Stimulated activated CD4-positive, alpha-beta T cell treated with anti-CD3 and anti-CD28 coated beads, Interleukin-1b, Interleukin-23, amount 100 ng/mL, for 24 hours (primary cell): ENCODE data around the gene OR10G3.
"Not testable (repeated sequence)": the region's sequence is repeated elsewhere in the genome, so short reads cannot be mapped to it uniquely, and the experiment has no call there.

ENCODE experiments used
- DNase-seq, 4 experiments: peaks; one replicate each; pipeline ENCODE4 v3.0.0-alpha.2; 2020; ENCODE audit warnings: low read depth in 4 of 4, low spot score in 1 of 4

The OR10G3 gene, protein sequence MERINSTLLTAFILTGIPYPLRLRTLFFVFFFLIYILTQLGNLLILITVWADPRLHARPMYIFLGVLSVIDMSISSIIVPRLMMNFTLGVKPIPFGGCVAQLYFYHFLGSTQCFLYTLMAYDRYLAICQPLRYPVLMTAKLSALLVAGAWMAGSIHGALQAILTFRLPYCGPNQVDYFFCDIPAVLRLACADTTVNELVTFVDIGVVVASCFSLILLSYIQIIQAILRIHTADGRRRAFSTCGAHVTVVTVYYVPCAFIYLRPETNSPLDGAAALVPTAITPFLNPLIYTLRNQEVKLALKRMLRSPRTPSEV

DNA sequence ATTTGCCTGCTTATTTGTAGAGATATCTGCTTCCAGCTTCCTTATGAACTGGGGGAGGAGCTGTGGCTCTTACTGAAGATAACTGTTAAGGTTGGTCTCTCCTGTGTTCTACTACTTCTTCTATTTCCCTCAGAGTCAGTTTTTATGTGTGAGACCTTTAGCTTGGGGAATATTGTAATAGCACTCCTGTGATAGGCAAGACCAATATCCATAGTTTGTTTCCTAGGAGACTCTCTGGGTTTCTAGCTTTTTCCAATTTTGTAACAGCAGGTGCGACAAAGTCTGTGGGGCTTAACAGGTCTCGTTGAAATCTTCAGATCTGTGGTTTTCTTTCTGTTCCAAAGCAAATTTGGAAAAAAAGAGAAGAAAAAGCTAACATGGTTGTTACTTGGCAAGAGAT is at the start of gene OR10G3:
TSS of gene OR10G3 (minus strand) at position 101 of the 400 bp plus-strand sequence. CDS start 9,332 bp downstream, outside the sequence.
- no peak for DNase-seq

DNA sequence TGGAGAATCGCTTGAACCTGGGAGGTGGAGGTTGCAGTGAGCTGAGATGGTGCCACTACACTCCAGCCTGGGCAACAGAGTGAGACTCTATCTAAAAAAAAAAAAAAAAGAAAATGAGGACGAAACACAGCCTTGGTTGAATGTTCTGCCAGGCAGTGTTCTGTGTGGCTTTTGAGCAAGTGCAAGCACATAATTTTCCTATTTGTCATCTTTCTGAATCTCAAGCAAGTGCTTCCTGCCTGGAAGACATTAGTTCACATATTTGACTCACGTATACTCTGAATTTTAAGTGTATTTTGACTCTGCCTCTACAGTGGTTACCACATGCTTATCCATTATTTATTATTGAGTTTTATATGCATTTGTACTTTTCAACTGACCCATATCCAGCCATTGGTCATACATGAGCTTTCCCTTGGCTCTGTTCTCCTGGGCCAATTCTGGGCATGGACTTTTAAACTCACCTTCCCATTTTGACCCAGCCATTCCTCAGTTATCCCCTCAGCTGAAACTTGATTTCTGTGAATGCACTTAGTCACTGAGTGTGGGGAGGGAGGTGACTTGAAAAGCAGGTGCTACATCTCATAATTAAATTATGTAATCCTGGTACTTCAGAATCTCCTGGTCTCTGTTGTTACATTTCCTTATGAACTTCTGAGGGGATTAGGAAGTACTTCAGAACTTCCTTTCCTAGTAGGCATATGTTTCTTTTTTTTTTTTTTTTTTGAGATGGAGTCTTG is 46.8 kb upstream of the OR10G3 start:
- no peak for DNase-seq

- no peak for DNase-seq
Measured at GRCh38 chr14:21617614-21618013, 37.7 kb upstream of the OR10G3 start.

GRCh38 chr14:21614240-21614639 is 34.4 kb upstream of the OR10G3 start:
- DNase-seq: no peak

DNA sequence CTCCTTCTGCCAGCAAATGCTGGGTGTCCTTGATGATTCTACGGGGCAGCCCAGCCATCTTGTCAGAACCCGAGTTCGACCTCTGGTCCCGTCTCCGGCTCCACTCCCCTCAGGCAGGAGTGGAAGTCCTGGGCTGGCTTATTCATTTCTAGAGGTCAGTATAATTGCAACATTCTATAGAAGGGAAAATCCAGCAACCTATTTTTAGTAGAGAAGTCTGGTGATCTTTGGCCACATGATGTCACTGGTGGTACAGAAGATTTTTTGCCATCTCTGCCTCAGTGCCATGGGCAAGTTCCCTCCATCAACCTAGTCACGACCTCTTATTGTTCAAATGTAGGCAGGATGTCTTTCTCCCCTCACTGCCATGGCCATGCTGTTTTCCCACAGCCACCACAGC is 32.4 kb upstream of the OR10G3 start:
- DNase-seq: no peak

GRCh38 chr14:21602181-21602580 is 22.3 kb upstream of the OR10G3 start:
- not testable (repeated sequence) for DNase-seq

DNA sequence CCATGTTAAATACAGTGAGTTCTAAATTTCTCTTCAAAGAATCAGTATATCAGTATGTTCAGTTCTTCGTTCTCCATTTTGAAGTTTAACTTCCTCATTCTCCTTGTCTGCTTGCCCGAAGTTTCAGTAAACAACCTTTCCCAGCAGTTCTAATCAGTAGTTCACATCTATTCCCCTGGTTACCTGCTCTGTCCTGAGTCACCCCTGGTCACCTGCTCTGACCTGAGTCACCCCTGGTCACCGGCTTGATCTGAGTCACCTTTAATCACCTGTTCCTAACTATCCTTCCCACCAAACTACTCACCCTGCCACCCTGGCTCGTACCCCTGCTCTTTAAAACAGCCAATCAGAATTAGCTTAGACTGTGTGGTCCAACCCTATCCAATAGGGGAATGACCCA is 9.4 kb upstream of the OR10G3 start:
- DNase-seq: no peak

GRCh38 chr14:21575661-21576060 is 4.2 kb downstream of the OR10G3 start:
- no peak for DNase-seq

GRCh38 chr14:21572604-21573003 is 7.3 kb downstream of the OR10G3 start:
- no peak for DNase-seq

GRCh38 chr14:21558703-21559170 is 21.1 kb downstream of the OR10G3 start:
- DNase-seq: no peak

DNA sequence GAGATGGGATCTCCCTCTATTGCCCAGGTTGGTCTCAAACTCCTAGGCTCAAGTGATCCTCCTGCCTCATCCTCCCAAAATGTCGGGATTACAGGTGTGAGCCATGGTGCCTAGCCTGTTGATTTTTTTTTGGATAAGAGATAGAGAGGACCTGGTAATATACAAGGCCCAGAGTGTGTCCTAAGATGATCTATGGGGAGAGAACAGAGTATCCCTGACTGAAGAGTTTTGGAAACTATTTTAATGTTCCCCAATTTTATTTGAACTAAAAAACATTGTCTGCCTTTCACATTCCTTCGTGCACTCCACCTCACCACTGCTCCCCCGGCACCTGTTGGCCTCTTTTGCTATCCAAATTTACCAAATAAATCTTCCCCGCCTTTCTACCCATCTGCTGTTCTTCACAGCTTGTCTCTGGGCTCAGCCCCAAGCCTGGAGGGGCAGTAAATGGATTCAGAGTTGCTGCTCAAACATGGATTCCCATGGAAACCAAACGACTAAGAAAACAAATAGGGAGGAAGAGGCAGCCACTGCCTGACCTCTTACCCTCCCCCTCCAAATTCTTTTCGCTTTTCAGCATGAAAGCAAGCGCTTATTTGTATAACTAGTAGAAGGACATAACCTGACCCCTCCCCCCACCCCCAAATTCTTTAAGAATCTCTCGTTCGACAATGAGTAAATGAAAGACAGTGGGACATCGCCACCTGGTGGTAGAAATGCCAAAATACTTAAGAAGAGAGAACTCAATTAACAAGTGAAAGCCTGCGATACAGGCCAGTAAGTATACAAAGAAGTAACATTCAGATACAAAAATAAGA is 22.6 kb downstream of the OR10G3 start:
- peak; percentile 52 to 80 (median 59) for DNase-seq

DNA sequence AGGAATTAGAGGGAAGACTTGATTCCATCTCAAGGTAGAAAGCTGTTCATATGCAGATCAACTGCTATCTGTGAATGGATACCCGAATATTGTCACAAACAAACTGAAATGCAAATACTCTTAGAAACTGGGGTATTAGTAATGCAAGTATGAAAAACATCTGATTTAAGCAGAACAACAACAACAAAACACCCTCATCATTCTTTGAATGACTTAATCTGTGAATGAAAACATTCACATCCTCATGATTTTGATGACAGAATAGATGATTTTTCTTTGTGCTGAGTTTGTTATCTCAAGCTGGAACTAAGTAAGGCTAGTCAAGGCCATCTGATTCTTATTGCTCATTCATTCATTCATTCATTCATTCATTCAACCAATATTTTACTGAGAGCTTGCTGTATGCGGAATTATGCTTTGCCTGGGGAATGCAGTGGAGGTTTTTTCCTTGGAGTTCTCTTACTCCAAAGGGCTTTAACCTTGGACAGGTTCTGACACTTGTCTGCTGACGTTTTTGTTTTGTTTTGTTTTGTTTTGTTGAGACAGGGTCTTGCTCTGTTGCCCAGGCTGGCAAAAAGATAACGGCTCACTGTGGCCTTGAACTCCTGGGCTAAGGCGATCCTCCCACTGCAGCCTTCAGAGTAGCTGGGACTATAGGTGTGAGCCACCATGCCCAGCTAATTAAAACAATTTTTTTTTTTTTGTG is 23.3 kb downstream of the OR10G3 start:
- no peak for DNase-seq

DNA sequence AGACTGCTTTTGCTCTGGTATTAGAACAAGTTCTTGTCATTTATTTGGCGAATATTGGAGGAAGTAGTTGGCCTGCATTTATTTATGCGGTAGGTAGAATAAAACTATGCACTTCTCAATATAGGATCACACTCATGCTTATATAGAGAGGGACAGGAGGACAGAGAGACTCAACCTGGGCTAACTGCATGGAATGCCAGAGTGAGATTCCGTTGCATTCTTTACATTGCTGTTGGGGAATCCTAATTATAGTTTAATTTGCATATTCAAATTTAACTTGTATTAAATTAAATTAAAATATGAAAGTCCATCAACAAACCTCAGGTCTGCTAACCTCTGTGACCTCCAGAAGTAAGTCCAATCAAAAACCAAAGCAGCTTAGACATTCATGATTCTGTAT is 26.6 kb downstream of the OR10G3 start:
- DNase-seq: no peak

GRCh38 chr14:21544588-21544987 is 35.3 kb downstream of the OR10G3 start:
- DNase-seq: not testable (repeated sequence)

DNA sequence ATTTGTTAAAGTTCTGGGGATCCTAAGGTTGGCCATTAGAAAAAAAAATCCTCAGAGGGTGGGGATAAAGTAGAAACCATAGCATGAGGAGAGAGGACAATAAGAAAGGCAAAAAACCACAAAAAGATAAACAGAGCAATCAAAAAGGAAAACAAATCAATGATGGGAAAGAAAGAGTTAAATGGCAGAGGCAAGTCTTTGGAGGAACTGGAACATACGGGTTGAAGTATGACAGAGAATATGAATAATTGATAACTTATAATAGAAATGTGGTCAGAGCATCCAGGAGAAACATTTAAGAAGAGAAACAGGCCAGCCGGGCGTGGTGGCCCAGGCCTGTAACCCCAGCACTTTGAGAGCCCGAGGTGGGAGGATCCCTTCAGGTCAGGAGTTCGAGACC is 35.9 kb downstream of the OR10G3 start:
- no peak for DNase-seq

GRCh38 chr14:21543521-21543960 is 36.3 kb downstream of the OR10G3 start:
- DNase-seq: no peak

DNA sequence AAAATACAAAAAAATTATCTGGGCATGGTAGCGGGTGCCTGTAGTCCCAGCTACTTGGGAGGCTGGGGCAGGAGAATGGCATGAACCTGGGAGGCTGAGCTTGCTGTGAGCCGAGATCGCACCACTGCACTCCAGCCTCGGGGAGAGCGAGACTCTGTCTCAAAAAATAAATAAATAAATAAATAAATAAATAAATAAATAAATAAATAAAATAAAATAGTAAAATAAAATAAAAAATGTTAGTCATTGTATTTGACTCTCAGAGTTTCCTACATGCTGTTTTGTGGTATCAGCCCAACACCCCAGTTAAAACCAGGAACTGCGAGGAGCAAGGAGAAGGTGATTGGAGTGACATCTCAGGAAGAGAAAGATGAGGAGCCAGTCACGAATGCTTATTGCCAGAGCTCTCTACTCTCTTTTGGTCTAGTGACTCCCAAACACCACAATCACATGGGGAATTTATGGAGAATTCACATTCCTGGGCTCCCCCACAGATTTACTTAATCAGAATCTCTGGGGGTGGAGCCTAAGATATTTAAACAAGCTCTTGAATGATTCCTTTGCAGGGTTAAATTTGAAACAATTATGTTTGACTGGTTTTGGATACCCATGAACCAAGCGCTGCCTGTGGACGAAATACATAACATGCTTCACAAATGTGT is 38.3 kb downstream of the OR10G3 start:
- no peak for DNase-seq

GRCh38 chr14:21539189-21539940 is 40.5 kb downstream of the OR10G3 start:
- no peak for DNase-seq

GRCh38 chr14:21537090-21537424 is 42.8 kb downstream of the OR10G3 start:
- no peak for DNase-seq
